Endodermal cell (in vitro differentiated cells): ENCODE data around the gene PPP1R26. TPM values are rescaled to one million over a fixed set of nuclear protein-coding genes. Genes with fewer than 3 reads are reported as not detected.

ENCODE experiments used
- DNase-seq: peaks from one replicate; pipeline ENCODE4 v3.0.0-alpha.2; 2017
- H3K27ac ChIP-seq: 2 replicates; pipeline ENCODE4 v1.5.1; 2013; ENCODE audit warnings: mild to moderate bottlenecking, low read depth, low read length, moderate library complexity
- H3K27me3 ChIP-seq: 2 replicates; pipeline ENCODE4 v1.6.1; 2013; ENCODE audit warnings: mild to moderate bottlenecking, low read length, moderate library complexity; ENCODE audit not compliant: insufficient read depth, control insufficient read depth, poor library complexity, severe bottlenecking
- H3K36me3 ChIP-seq: 2 replicates; pipeline ENCODE4 v1.7.0; 2013; ENCODE audit warnings: mild to moderate bottlenecking, low read length, moderate library complexity; ENCODE audit not compliant: control insufficient read depth, insufficient read depth
- H3K4me1 ChIP-seq: one replicate; pipeline ENCODE4 v1.7.0; 2013; ENCODE audit warnings: low read length; ENCODE audit not compliant: control insufficient read depth, insufficient read depth
- H3K4me3 ChIP-seq: 2 replicates; pipeline ENCODE4 v1.5.1; 2013; ENCODE audit warnings: mild to moderate bottlenecking, low read length, moderate library complexity
- H3K9ac ChIP-seq: 2 replicates; pipeline ENCODE4 v1.6.1; 2013; ENCODE audit warnings: mild to moderate bottlenecking, low read length, moderate library complexity; ENCODE audit not compliant: poor library complexity, severe bottlenecking; ENCODE audit errors: extremely low read depth
- H3K9me3 ChIP-seq: 2 replicates; pipeline ENCODE4 v1.6.1; 2013; ENCODE audit warnings: mild to moderate bottlenecking, low read length, moderate library complexity; ENCODE audit not compliant: control insufficient read depth
- H3K27ac Mint-ChIP-seq: 2 replicates; pipeline ENCODE4 v1.8.0; 2020; ENCODE audit warnings: mixed read lengths
- H3K27me3 Mint-ChIP-seq: 2 replicates; pipeline ENCODE4 v1.8.0; 2021; ENCODE audit warnings: mild to moderate bottlenecking, mixed read lengths; ENCODE audit not compliant: insufficient read depth
- H3K36me3 Mint-ChIP-seq: 2 replicates; pipeline ENCODE4 v1.8.0; 2020; ENCODE audit warnings: low read depth, mixed read lengths
- H3K4me1 Mint-ChIP-seq: 2 replicates; pipeline ENCODE4 v1.8.0; 2020; ENCODE audit warnings: mixed read lengths
- H3K4me3 Mint-ChIP-seq: 2 replicates; pipeline ENCODE4 v1.8.0; 2020; ENCODE audit warnings: mild to moderate bottlenecking, moderate library complexity, mixed read lengths
- H3K9me3 Mint-ChIP-seq: 2 replicates; pipeline ENCODE4 v1.8.0; 2020; ENCODE audit warnings: mild to moderate bottlenecking, mixed read lengths
- WGBS, 2 experiments: methylation state at CpG; one replicate each; pipeline versions ENCODE4 v1.1.5 to v1.1.7; 2013; ENCODE audit warnings: missing lambda C conversion rate in 2 of 2, mixed read lengths in 1 of 2; ENCODE audit not compliant: insufficient coverage in 1 of 2, insufficient read length in 1 of 2; 5-methylcytosine and 5-hydroxymethylcytosine counted together
- total RNA-seq, 2 donors: library from RNA; stranded (reverse); fragmentation: NEBNext Ultra II Directional in 1 of 2; extraction: Animal tissue kit (Norgen Biotek cat#: 25700) in 1 of 2; gene quantifications; 2 replicates in 1 of 2; 3 replicates in 1 of 2; pipeline ENCODE4 v1.2.1, GENCODE V29; 2021
- TF ChIP-seq, protein P1 (sequence below): fragments of 200-600 bp; sonication (generic); conservative IDR thresholded peaks from 2 replicates; pipeline ENCODE4 v1.5.0; 2021; ENCODE audit warnings: antibody characterized with exemption, mild to moderate bottlenecking

PPP1R26 gene
- total RNA-seq, 2 donors from 2014 or later: 43.2 to 54.5 TPM

- DNase-seq: no peak
- peaks cover 26% of the 10 kb centered on the region for H3K36me3 Mint-ChIP-seq
- no peaks in the 10 kb centered on the region for H3K27me3 Mint-ChIP-seq
- no peaks in the 10 kb centered on the region for H3K4me1 ChIP-seq
- H3K27me3 ChIP-seq: no peaks in the 10 kb centered on the region
- TF ChIP-seq, protein P1, sequence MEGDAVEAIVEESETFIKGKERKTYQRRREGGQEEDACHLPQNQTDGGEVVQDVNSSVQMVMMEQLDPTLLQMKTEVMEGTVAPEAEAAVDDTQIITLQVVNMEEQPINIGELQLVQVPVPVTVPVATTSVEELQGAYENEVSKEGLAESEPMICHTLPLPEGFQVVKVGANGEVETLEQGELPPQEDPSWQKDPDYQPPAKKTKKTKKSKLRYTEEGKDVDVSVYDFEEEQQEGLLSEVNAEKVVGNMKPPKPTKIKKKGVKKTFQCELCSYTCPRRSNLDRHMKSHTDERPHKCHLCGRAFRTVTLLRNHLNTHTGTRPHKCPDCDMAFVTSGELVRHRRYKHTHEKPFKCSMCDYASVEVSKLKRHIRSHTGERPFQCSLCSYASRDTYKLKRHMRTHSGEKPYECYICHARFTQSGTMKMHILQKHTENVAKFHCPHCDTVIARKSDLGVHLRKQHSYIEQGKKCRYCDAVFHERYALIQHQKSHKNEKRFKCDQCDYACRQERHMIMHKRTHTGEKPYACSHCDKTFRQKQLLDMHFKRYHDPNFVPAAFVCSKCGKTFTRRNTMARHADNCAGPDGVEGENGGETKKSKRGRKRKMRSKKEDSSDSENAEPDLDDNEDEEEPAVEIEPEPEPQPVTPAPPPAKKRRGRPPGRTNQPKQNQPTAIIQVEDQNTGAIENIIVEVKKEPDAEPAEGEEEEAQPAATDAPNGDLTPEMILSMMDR: no peak
- H3K4me3 Mint-ChIP-seq: no peak overlapping the region
- no peaks in the 10 kb centered on the region for H3K9me3 ChIP-seq
- H3K9me3 Mint-ChIP-seq: no peaks in the 10 kb centered on the region
- WGBS, 2 experiments: 85 to 94% methylated on average over 8 to 16 of the region's 16 CpGs
- no peak overlapping the region for H3K27ac ChIP-seq
- H3K27ac Mint-ChIP-seq: no peak overlapping the region
- no peak overlapping the region for H3K4me3 ChIP-seq
- no peak overlapping the region for H3K9ac ChIP-seq
- no peaks in the 10 kb centered on the region for H3K4me1 Mint-ChIP-seq
- peaks cover 10% of the 10 kb centered on the region for H3K36me3 ChIP-seq
Measured at GRCh38 chr9:135490166-135490870, 10.7 kb downstream of the PPP1R26 start.

- Mint-ChIP-seq H3K27me3 (no peaks in the 10 kb centered on the region), H3K27ac (no peak overlapping the region), H3K4me1 (no peaks in the 10 kb centered on the region), H3K4me3 (no peak overlapping the region), H3K36me3 (peaks cover 19% of the 10 kb centered on the region), H3K9me3 (no peaks in the 10 kb centered on the region)
- H3K36me3 ChIP-seq: peaks cover 6% of the 10 kb centered on the region
- no peak overlapping the region for H3K9ac ChIP-seq
- no peak overlapping the region for H3K4me3 ChIP-seq
- no peak for DNase-seq
- H3K4me1 ChIP-seq: no peaks in the 10 kb centered on the region
- no peaks in the 10 kb centered on the region for H3K9me3 ChIP-seq
- TF ChIP-seq, protein P1: no peak
- no peaks in the 10 kb centered on the region for H3K27me3 ChIP-seq
- WGBS, 2 experiments: 78 to 85% methylated on average over 16 to 18 of the region's 18 CpGs
- H3K27ac ChIP-seq: no peak overlapping the region
Measured at GRCh38 chr9:135490980-135491464, 11.4 kb downstream of the PPP1R26 start.

DNA sequence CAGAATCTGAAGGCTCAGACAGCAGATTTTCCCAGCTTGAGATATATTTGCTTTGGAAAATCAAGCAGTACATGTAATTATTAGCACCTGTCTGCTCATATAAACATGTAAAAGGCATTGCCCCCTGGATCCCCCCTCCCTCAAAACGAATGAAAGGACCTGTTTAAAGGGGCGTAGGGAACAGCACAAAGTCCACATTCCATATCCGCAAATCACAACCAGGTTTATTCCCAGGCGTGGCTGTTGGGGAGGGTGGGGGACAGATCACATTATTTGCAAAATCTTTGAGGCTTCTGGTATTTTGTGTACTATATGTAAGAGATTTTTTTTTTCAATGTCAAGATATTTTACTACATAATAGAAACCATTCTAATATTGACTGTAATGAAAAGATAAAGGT, 12.2 kb downstream of the PPP1R26 start:
- no peaks in the 10 kb centered on the region for H3K27me3 Mint-ChIP-seq
- peaks cover 17% of the 10 kb centered on the region for H3K36me3 Mint-ChIP-seq
- Histone ChIP-seq H3K36me3 (peaks cover 6% of the 10 kb centered on the region), H3K4me3 (no peak overlapping the region), H3K4me1 (no peaks in the 10 kb centered on the region), H3K27me3 (no peaks in the 10 kb centered on the region), H3K9me3 (no peaks in the 10 kb centered on the region), H3K27ac (no peak overlapping the region), H3K9ac (no peak overlapping the region)
- H3K9me3 Mint-ChIP-seq: no peaks in the 10 kb centered on the region
- no peak for DNase-seq
- TF ChIP-seq, protein P1: no peak
- WGBS, 2 experiments: 92% methylated on average over 4 of the region's 4 CpGs; no CpG with 5 or more reads in 1 of the 2 experiments
- no peaks in the 10 kb centered on the region for H3K4me1 Mint-ChIP-seq
- H3K27ac Mint-ChIP-seq: no peak overlapping the region
- H3K4me3 Mint-ChIP-seq: no peak overlapping the region
